Measurements from ENCODE around the gene SLAMF6.
A peak's percentile ranks its signal among the peaks of the same experiment; 100 is the strongest.
"Not testable (repeated sequence)": the region's sequence is repeated elsewhere in the genome, so short reads cannot be mapped to it uniquely, and the experiment has no call there.

Gene SLAMF6

GRCh38 chr1:160481979-160482596 is 41.0 kb downstream of the SLAMF6 start:
- DNase-seq, result no peak
- intact Hi-C loops (cut with DNase I), result no loop called here

DNA sequence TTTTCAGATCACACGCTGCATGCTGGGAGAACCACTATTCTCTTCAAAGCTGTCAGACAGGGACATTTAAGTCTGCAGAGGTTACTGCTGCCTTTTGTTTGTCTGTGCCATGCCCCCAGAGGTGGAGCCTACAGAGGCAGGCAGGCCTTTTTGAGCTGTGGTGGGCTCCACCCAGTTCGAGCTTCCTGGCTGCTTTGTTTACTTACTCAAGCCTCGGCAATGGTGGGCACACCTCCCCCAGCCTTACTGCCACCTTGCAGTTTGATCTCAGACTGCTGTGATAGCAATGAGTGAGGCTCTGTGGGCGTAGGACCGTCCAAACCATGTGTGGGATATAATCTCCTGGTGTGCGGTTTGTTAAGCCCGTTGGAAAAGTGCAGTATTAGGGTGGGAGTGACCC is 42.3 kb downstream of the SLAMF6 start:
- intact Hi-C loops (cut with DNase I); DNase-seq: not testable (repeated sequence)

GRCh38 chr1:160479091-160479490 is 44.0 kb downstream of the SLAMF6 start:
- DNase-seq; intact Hi-C loops (cut with DNase I): not testable (repeated sequence)

- DNase-seq, result no peak
- intact Hi-C loops (cut with DNase I), result no loop called here
These were observed 48.4 kb downstream of the SLAMF6 start for GRCh38 chr1:160474392-160475242.

- intact Hi-C loops (cut with DNase I), result no loop called here
- no peak for DNase-seq
These were observed 50.9 kb downstream of the SLAMF6 start for GRCh38 chr1:160472112-160472511.

GRCh38 chr1:160471253-160471652 is 51.8 kb downstream of the SLAMF6 start:
- intact Hi-C loops (cut with DNase I), result no loop called here
- no peak for DNase-seq

GRCh38 chr1:160467576-160467975 is 55.5 kb downstream of the SLAMF6 start:
- no peak for DNase-seq
- intact Hi-C loops (cut with DNase I), result no loop called here

DNA sequence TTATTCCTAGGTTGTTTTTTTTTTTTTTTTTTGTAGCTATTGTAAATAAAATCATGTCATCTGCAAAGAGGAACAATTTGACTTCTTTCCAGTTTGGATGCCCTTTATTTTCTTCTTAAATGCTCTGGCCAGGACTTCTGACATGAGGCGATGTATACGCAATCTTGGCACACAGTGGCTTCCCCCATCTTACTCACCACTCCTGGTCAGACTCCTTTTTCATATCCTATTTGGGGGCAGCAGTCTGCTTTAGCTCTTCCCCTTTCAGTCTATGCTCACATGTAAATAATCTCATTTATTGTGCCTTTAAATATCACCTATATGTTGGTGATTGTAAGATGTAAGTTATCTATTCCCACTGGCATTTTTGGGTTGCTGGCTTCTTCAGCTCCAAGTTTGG is 56.1 kb downstream of the SLAMF6 start:
- DNase-seq, result no peak
- intact Hi-C loops (cut with DNase I), result no loop called here

DNA sequence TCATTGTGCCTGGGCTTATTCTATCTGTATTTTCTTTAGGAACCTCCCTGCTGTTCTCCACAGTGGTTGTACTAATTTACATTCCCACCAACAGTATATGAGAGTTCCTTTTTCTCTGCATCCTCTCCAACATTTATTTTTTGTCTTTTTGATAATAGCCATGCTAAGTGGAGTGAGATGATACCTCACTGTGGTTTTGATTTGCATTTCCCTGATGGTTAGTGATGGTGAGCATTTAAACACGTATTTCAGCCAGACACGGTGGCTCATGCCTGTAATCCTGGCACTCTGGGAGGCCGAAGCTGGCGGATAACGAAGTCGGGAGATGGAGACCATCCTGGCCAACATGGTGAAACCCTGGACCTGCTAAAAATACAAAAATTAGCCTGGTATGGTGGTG is 57.9 kb downstream of the SLAMF6 start:
- intact Hi-C loops (cut with DNase I), result no loop called here
- DNase-seq, result no peak

DNA sequence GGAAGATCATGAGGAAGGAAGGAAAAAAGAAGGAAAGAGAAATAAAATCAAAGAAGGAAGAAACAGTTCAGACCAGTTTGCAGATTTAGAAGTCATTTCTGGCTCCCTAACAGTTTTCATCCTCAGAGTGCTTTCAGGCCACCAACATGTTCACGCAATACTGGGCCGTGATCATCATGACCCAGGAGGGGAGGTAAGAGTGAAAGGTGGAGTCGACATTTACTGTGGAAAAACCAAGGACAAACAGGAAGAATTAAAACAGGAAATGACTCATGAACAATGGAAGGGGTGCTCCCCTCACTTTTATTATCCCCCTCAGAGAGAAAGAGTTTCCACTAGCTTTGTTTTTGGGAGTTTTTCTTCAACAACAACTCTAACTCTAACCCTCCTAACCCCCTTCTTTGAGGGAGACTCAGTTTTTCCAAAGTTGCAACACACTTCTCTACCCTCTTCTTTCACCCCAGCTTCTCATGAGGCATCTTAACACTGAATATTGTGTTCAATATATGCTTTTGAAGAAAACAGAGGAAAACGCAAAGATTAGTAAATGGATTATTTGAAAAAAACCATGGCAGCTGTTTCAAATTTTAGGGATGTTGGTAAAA is 62.3 kb downstream of the SLAMF6 start:
- DNase-seq, result no peak
- intact Hi-C loops (cut with DNase I), result no loop called here

DNA sequence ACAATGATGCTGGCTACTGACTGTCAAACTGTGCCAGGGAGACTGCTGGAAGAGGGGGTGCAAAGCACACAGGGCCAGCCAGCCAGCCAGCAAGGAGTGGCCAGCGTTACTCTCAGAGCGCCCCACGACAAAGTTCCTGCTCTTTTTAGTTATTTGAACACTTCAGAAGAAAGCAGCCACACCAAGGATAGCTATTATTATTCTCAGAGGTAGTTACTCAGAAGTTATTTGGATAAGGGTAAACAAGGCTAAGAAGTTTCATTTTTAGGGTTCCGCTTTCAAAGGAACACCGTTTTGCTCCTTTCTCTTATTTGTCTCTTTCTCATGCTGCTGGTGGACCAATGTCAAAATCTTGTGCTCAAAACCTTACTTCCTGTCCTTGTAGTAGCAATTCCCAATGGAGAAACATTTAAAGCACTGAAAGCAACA is 62.8 kb downstream of the SLAMF6 start:
- peak in 3 of 42 donors; percentile 4 to 37 (median 9) for DNase-seq
- intact Hi-C loops (cut with DNase I), result no loop called here

DNA sequence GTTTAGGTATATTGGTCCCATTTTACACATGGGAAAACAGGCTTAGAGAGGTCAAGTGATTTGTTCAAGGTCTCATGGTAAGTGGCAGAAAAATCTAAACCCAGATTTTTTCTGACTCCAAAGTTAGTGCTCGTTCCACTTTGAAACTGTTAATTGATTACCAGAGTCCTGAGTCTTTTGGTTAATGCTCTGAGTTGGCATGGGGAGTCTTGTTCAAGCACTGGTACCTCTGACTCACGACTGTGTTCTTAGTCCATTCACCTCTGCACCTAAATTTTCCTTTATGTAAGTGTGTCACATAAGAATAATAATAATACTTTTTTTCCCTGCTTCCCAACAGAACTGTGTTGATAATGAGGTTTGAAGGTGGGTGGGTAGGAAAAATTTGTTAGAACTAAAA is 63.4 kb downstream of the SLAMF6 start:
- intact Hi-C loops (cut with DNase I), result no loop called here
- peak in 4 of 42 donors; percentile 3 to 41 (median 6) for DNase-seq

DNA sequence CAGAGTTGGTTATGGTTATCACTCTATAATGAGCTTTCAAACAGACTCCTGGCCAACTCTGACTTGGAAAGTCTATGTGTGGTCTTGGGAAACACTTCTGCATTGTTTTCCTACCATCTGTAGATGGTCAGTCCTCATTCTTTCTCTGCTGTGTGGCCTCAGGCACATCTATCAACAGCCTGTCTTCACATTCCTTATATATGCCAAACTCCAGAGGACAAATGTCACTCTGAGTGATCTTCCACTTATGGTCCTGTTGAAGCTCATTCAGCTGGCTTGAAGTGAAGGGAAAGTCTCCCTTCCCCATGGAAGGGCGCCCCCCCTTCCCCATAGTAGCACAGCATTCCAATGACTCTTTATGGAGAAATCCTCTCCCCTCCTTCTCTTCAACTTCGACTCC is 64.0 kb downstream of the SLAMF6 start:
- intact Hi-C loops (cut with DNase I), result no loop called here
- DNase-seq, result no peak

GRCh38 chr1:160455153-160455517 is 67.9 kb downstream of the SLAMF6 start:
- intact Hi-C loops (cut with DNase I), result no loop called here
- DNase-seq, result no peak

GRCh38 chr1:160454371-160455152 is 68.5 kb downstream of the SLAMF6 start:
- intact Hi-C loops (cut with DNase I), result no loop called here
- DNase-seq, result no peak

DNA sequence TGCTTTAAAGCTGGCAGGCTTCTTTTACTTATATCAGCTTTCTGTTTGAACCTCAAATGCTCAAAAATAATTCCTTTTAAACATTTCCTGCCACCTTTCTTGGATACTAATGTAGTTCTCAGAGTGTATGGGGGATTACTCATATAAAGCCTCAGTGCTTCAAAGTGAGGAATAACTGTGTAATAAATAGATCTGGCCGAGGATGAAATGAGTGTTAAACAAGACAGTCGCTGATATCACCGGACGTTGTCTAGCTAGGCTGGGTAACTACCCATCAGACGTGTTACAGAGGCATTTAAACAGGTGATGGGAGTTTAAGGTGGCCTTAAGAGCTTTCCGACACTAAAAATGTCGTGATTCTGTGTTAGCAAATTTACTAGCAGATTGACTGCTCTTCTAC is 69.6 kb downstream of the SLAMF6 start:
- intact Hi-C loops (cut with DNase I), result no loop called here
- DNase-seq, result no peak

GRCh38 chr1:160451859-160452232 is 71.2 kb downstream of the SLAMF6 start:
- intact Hi-C loops (cut with DNase I), result no loop called here
- no peak for DNase-seq

- intact Hi-C loops (cut with DNase I), result no loop called here
- no peak for DNase-seq
These were observed 71.8 kb downstream of the SLAMF6 start for GRCh38 chr1:160451119-160451858.

GRCh38 chr1:160449494-160449893 is 73.6 kb downstream of the SLAMF6 start:
- intact Hi-C loops (cut with DNase I), result no loop called here
- no peak for DNase-seq

Measured in head of caudate nucleus (tissue), 42 donors.